Natural killer cell treated with Interleukin-12 subunit alpha and Interleukin-12 subunit beta and Interleukin-15 and Interleukin-18, amount 100 ng/mL, for 72 hours (primary cell): ENCODE results near the gene GRIFIN. TPM values are rescaled to one million over a fixed set of nuclear protein-coding genes. Genes with fewer than 3 reads are reported as not detected.
"Not testable (repeated sequence)": the region's sequence is repeated elsewhere in the genome, so short reads cannot be mapped to it uniquely, and the experiment has no call there.

Source experiments
- ATAC-seq, 2 donors: fragments of 150-1000 bp; cut with Tn5 transposase in 1 of 2; sonication (Bioruptor Pico), chemical (Tn5 transposase) in 1 of 2; 2 replicates each; pipeline ENCODE4 v1.10.0; 2021
- DNase-seq: peaks from one replicate; pipeline ENCODE4 v3.0.0; 2022; ENCODE audit warnings: low spot score
- H3K27ac Mint-ChIP-seq, 2 donors: 1 replicate in 1 of 2; 2 replicates in 1 of 2; pipeline ENCODE4 v1.8.0; 2022; ENCODE audit warnings: mixed read lengths in 2 of 2, mild to moderate bottlenecking in 1 of 2, moderate library complexity in 1 of 2
- H3K27me3 Mint-ChIP-seq, 2 donors: 1 replicate in 1 of 2; 2 replicates in 1 of 2; pipeline ENCODE4 v1.8.0; 2022; ENCODE audit warnings: mixed read lengths in 2 of 2
- H3K36me3 Mint-ChIP-seq: one replicate; pipeline ENCODE4 v1.8.0; 2022; ENCODE audit warnings: mixed read lengths
- H3K4me1 Mint-ChIP-seq, 2 donors: 1 replicate in 1 of 2; 2 replicates in 1 of 2; pipeline ENCODE4 v1.8.0; 2022; ENCODE audit warnings: low read depth in 2 of 2, mixed read lengths in 2 of 2, mild to moderate bottlenecking in 1 of 2
- H3K4me3 Mint-ChIP-seq: one replicate; pipeline ENCODE4 v1.8.0; 2022; ENCODE audit warnings: mixed read lengths
- H3K9me3 Mint-ChIP-seq: 2 replicates; pipeline ENCODE4 v1.8.0; 2022; ENCODE audit warnings: mixed read lengths
- total RNA-seq, 2 donors: library from RNA; stranded (reverse); gene quantifications; one replicate each; pipeline ENCODE4 v1.2.3, GENCODE V29; 2022

The GRIFIN gene
- total RNA-seq, 2 donors from 2014 or later: not detected

GRCh38 chr7:2474224-2474623, 2.0 kb downstream of the GRIFIN start:
- Mint-ChIP-seq H3K4me1 (peaks cover 6 to 11% of the 10 kb centered on the region in 2 donors), H3K27ac (no peak overlapping the region), H3K9me3 (no peaks in the 10 kb centered on the region), H3K36me3 (no peaks in the 10 kb centered on the region), H3K4me3 (no peak overlapping the region), H3K27me3 (peaks cover 6 to 10% of the 10 kb centered on the region in 2 donors)
- ATAC-seq (no peak), DNase-seq (no peak)

DNA sequence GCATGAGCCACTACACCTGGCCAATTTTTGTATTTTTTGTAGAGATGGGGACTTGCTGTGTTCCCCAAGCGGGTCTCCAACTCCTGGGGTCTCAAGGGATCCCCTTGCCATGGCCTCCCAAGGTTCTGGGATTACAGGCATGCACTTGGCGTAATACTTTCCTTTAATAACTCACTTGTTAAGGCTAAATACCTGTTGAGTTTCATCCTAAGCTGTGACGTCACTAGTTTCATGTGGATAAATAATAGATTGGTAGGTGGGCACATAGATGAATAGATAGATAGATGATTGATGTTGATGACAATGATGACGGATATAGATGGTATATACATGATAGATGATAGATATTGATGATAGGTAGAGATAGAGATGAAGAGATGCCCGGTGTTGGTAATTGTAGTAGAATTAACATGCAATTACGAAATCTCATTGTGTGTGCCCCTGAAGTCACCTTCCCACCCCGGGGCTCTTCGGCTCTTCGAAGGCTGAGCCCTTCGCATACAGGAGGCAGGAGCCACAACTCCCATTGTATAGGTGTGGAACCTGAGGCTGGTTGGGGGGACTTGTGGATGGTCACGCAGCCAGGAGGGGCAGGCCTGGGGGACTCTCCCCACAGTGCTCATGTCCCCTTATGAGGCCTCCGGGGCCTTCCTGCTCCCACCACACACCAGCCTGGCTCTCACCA, 2.6 kb downstream of the GRIFIN start:
- Mint-ChIP-seq H3K9me3 (no peaks in the 10 kb centered on the region), H3K36me3 (no peaks in the 10 kb centered on the region), H3K27me3 (peaks cover 10 to 12% of the 10 kb centered on the region in 2 donors), H3K27ac (no peak overlapping the region), H3K4me1 (peaks cover 11 to 13% of the 10 kb centered on the region in 2 donors), H3K4me3 (no peak overlapping the region)
- no peak for DNase-seq
- ATAC-seq: no peak

- DNase-seq (no peak), ATAC-seq (no peak)
- H3K27ac Mint-ChIP-seq: no peak overlapping the region
- no peak overlapping the region for H3K4me3 Mint-ChIP-seq
- H3K27me3 Mint-ChIP-seq: peaks cover 10 to 12% of the 10 kb centered on the region in 2 donors
- peaks cover 11 to 12% of the 10 kb centered on the region in 2 donors for H3K4me1 Mint-ChIP-seq
- no peaks in the 10 kb centered on the region for H3K36me3 Mint-ChIP-seq
- no peaks in the 10 kb centered on the region for H3K9me3 Mint-ChIP-seq
Measured at GRCh38 chr7:2472739-2473138, 3.5 kb downstream of the GRIFIN start.

DNA sequence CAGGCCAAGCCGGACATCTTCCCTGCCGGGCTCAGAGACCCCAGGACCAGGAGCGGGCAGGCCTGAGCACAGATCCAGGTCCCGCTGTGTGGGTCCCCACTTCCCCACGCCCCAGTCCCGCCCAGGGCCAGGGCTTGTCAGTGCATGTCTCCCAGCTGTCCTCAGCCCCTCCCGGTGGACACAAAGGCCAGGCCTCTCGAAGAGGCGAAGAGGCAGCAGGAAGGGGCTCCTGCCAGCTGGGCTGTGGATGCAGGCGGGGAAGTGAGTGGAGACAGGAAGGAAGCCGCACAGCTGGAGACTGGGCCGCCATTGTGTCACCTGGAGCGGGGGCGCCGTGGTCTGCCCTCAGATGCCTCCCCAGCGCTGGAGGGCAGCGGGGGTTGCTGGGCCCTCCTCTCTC, 4.8 kb downstream of the GRIFIN start:
- peaks cover 5 to 11% of the 10 kb centered on the region in 2 donors for H3K4me1 Mint-ChIP-seq
- H3K9me3 Mint-ChIP-seq: no peaks in the 10 kb centered on the region
- no peak for ATAC-seq
- no peak overlapping the region for H3K27ac Mint-ChIP-seq
- H3K27me3 Mint-ChIP-seq: peaks cover 10 to 12% of the 10 kb centered on the region in 2 donors
- no peak for DNase-seq
- H3K4me3 Mint-ChIP-seq: no peak overlapping the region
- H3K36me3 Mint-ChIP-seq: no peaks in the 10 kb centered on the region

- no peak overlapping the region for H3K27ac Mint-ChIP-seq
- no peak overlapping the region for H3K4me3 Mint-ChIP-seq
- peaks cover 10 to 12% of the 10 kb centered on the region in 2 donors for H3K27me3 Mint-ChIP-seq
- no peaks in the 10 kb centered on the region for H3K9me3 Mint-ChIP-seq
- peaks cover 5 to 11% of the 10 kb centered on the region in 2 donors for H3K4me1 Mint-ChIP-seq
- no peaks in the 10 kb centered on the region for H3K36me3 Mint-ChIP-seq
- DNase-seq (no peak), ATAC-seq (no peak)
Measured at GRCh38 chr7:2471022-2471329, 5.2 kb downstream of the GRIFIN start.

DNA sequence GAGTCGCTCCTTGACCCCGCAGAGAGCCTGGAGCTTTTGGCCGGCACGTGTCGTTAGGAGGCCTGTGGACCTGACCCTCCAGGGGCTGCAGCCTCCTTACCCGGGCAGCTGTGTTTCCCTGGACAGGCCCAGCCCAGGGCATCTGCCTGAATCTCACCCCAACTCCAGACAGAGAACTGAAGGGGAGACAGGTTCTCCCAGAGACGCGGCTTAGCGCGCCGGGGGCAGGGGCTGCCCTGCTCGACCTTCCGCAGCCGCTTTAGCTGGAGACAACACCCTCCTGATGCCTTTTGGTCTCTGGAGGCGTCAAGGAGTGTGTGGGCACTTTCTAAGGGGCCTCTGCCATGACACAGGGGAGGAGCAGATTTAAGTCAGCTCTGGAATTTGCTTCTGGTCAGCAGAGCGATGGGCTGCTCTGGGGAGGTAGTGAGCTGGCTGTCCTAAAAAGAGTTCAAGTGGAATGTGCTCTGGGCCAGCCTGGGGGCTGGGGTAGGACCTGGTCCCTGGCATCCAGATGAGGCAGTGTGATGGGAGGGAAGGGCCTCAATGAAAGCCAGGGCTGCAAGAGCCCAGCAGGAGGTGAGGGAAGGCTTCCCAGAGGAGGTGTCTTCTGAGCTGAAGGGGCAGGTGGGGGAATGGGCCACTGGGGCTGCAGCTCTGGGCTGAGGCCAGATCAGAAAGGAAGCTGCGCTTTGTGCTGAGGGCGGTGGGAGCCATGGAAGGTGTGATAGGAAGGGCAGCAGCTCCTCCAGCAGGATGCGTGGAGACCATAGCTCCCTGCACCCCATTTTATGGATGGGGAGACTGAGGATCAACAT, 5.8 kb downstream of the GRIFIN start:
- no peaks in the 10 kb centered on the region for H3K36me3 Mint-ChIP-seq
- peaks cover 10 to 12% of the 10 kb centered on the region in 2 donors for H3K27me3 Mint-ChIP-seq
- no peaks in the 10 kb centered on the region for H3K9me3 Mint-ChIP-seq
- ATAC-seq: no peak
- no peak overlapping the region for H3K4me3 Mint-ChIP-seq
- H3K4me1 Mint-ChIP-seq: peaks cover 5 to 11% of the 10 kb centered on the region in 2 donors
- H3K27ac Mint-ChIP-seq: no peak overlapping the region
- DNase-seq: no peak

GRCh38 chr7:2469460-2470203, 6.6 kb downstream of the GRIFIN start:
- H3K36me3 Mint-ChIP-seq: not testable (repeated sequence)

DNA sequence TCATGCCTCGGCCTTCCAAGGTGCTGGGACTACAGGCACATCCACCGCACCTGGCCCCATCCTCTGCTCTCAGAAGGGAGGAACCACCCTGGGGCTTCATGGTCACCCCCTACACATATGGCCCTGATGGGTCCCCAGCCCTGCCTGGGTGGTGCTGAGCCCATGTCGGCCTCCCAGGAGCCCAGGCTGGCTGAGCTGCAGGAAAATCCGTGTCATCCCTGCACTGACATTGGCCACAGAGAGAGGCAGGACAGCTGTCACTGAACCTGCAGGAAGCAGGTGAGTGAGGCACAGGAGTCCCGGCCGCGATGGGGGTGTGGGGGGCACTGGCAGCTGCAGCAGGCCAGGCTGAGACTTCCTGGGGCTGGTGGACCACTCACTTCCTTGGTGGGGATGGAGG, 8.0 kb downstream of the GRIFIN start:
- Mint-ChIP-seq H3K4me1 (peaks cover 5 to 11% of the 10 kb centered on the region in 2 donors), H3K9me3 (no peaks in the 10 kb centered on the region), H3K36me3 (no peaks in the 10 kb centered on the region), H3K27ac (no peak overlapping the region), H3K27me3 (peaks cover 10 to 12% of the 10 kb centered on the region in 2 donors), H3K4me3 (no peak overlapping the region)
- DNase-seq (peak; percentile 51), ATAC-seq (peak in 1 of 2 donors; percentile 26)

More at GRCh38 chr7:2469460-2470203, 6.6 kb downstream of the GRIFIN start:
- not testable (repeated sequence) for H3K27ac Mint-ChIP-seq, H3K9me3 Mint-ChIP-seq, H3K4me3 Mint-ChIP-seq, ATAC-seq, DNase-seq
- Mint-ChIP-seq H3K27me3 (peaks cover 10 to 12% of the 10 kb centered on the region in 2 donors), H3K4me1 (peaks cover 5 to 11% of the 10 kb centered on the region in 2 donors)

DNA sequence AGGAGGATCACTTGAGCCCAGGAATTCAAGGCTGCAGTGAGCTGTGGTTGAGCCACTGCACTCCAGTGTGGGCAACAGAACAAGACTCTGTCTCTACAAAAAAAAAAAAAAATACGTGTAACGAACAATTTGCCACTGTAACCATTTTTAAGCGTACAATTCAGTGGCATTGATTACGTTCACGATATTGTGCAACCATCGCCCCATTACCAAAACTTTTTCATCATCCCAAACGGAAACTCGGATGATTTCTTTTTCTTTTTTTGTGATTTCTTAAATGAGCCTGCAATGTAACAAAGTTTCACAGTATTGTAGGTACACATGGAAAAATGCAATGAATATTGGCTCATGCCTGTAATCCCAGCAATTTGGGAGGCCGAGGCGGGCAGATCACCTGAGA, 9.5 kb downstream of the GRIFIN start:
- Mint-ChIP-seq H3K27ac (no peak overlapping the region), H3K4me1 (peaks cover 5 to 11% of the 10 kb centered on the region in 2 donors), H3K9me3 (no peaks in the 10 kb centered on the region), H3K27me3 (peaks cover 10 to 12% of the 10 kb centered on the region in 2 donors), H3K4me3 (no peak overlapping the region), H3K36me3 (no peaks in the 10 kb centered on the region)
- ATAC-seq: no peak
- no peak for DNase-seq

DNA sequence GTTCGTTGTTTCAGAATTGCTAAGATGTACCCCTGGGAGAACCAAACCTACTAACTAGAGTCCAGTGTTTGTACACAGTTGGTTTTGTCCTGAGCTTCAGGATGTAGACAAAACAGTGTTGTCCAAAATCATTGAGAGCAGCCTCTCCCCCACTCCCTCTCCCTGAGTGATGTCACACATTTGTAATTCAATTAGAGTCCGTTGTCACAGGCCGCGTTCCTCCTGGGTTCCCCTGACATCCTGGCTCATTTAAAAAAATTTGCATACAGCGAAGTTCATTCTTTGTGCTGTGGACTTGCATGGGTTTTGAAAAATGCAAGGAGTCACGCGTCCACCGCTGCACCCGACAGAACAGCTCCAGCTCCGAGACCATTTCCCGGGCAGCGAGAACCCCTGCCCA, 10.3 kb downstream of the GRIFIN start:
- no peak overlapping the region for H3K27ac Mint-ChIP-seq
- DNase-seq: no peak
- H3K9me3 Mint-ChIP-seq: no peaks in the 10 kb centered on the region
- no peak for ATAC-seq
- peaks cover 5 to 11% of the 10 kb centered on the region in 2 donors for H3K4me1 Mint-ChIP-seq
- H3K27me3 Mint-ChIP-seq: peaks cover 10 to 12% of the 10 kb centered on the region in 2 donors
- H3K4me3 Mint-ChIP-seq: no peak overlapping the region
- no peaks in the 10 kb centered on the region for H3K36me3 Mint-ChIP-seq

DNA sequence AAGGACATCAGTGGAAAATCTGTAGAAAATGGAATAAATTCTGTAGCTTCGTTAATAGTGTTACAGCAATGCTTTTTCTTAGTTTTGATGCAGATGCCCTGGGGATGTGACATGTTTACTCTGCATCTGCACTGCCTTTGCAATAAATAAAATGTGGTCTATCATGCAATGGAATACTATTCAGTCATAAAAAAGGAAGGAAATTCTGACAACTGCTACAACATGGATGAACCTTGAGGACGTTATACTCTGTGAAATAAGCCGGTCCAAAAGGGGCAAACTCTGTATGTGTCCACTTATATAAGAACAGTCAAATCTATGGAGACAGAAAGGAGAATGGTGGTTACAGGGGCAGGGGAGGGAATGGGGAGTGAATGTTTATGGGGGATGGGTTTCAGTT, 13.5 kb downstream of the GRIFIN start:
- Mint-ChIP-seq H3K36me3 (no peaks in the 10 kb centered on the region), H3K27ac (no peak overlapping the region), H3K9me3 (no peaks in the 10 kb centered on the region), H3K27me3 (no peaks in the 10 kb centered on the region), H3K4me3 (no peak overlapping the region), H3K4me1 (peaks cover 12 to 13% of the 10 kb centered on the region in 2 donors)
- ATAC-seq: no peak
- DNase-seq: no peak

GRCh38 chr7:2461268-2462026, 14.8 kb downstream of the GRIFIN start:
- Mint-ChIP-seq H3K9me3 (no peaks in the 10 kb centered on the region), H3K4me1 (peaks cover 20% of the 10 kb centered on the region in 2 donors), H3K36me3 (no peaks in the 10 kb centered on the region), H3K4me3 (no peak overlapping the region), H3K27me3 (no peaks in the 10 kb centered on the region), H3K27ac (no peak overlapping the region)
- DNase-seq (peak; percentile 58), ATAC-seq (no peak)

DNA sequence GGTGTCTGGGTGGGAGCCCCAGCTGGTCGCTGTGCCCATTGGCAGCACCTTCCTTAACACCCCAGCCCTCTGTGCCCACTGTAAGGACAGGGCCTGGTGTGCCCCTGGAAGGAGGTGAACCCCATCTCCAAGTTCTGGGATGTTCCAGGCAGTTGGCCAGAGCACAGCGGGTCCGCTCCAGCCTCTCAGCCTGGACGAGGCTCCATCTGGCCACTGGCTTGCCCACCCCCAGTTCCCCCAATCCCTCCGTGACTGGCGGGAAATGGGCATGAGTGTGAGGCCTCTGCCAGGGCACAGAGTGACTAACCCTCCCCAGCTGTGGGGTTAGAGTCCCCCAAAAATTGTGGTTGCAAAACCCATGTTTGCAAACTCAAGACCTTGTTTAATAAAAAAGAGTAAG, 15.6 kb downstream of the GRIFIN start:
- DNase-seq (no peak), ATAC-seq (no peak)
- peaks cover 20 to 21% of the 10 kb centered on the region in 2 donors for H3K4me1 Mint-ChIP-seq
- H3K4me3 Mint-ChIP-seq: no peak overlapping the region
- no peaks in the 10 kb centered on the region for H3K27me3 Mint-ChIP-seq
- no peak overlapping the region for H3K27ac Mint-ChIP-seq
- H3K9me3 Mint-ChIP-seq: no peaks in the 10 kb centered on the region
- H3K36me3 Mint-ChIP-seq: no peaks in the 10 kb centered on the region
